H1 (cell line): Measurements from ENCODE around the gene PLCB1. TPM values are rescaled to one million over a fixed set of nuclear protein-coding genes. Genes with fewer than 3 reads are reported as not detected.

ENCODE experiments used
- CTCF ChIA-PET: fragments of 300-600 bp; sonication (Branson Sonifier 250); formaldehyde crosslinking; loops from one replicate; lab custom pipeline; 2021; ENCODE audit not compliant: partially characterized antibody; lab: Charles Lee
- POLR2A ChIA-PET: fragments of 300-600 bp; sonication (Branson Sonifier 250); formaldehyde crosslinking; loops from one replicate; lab custom pipeline; 2021; ENCODE audit warnings: inconsistent platforms; ENCODE audit not compliant: partially characterized antibody; lab: Charles Lee
- DNase-seq, 2 experiments: peaks; one replicate each; pipeline versions ENCODE4 v3.0.0 to v3.0.0-alpha.2; 2010 to 2022; ENCODE audit warnings: low spot score in 2 of 2, low read depth in 1 of 2, mixed read lengths in 1 of 2
- FAIRE-seq: peaks from 2 replicates; lab custom pipeline; 2011; peaks lifted over from hg19 to GRCh38; lab: Jason Lieb, UNC
- H2AFZ ChIP-seq: 2 replicates; pipeline ENCODE4 v1.8.1; 2012; ENCODE audit warnings: low read length, inconsistent platforms
- H2AK5ac ChIP-seq: 2 replicates; pipeline ENCODE4 v1.6.1; 2013; ENCODE audit warnings: low read depth, low read length
- H2BK120ac ChIP-seq: replicated peaks from 2 replicates; pipeline ENCODE3; 2013; ENCODE audit warnings: low read depth, low read length, inconsistent platforms
- H2BK12ac ChIP-seq: 2 replicates; pipeline ENCODE4 v1.6.1; 2013; ENCODE audit warnings: low read depth, low read length
- H2BK15ac ChIP-seq: 2 replicates; pipeline ENCODE4 v1.6.1; 2013; ENCODE audit warnings: low read length
- H2BK20ac ChIP-seq: 2 replicates; pipeline ENCODE4 v1.6.1; 2013; ENCODE audit warnings: low read length
- H2BK5ac ChIP-seq: 2 replicates; pipeline ENCODE4 v1.6.1; 2013; ENCODE audit warnings: low read depth, low read length
- H3K14ac ChIP-seq: 2 replicates; pipeline ENCODE4 v1.6.1; 2013; ENCODE audit warnings: inconsistent platforms; ENCODE audit not compliant: insufficient read length
- H3K18ac ChIP-seq: 2 replicates; pipeline ENCODE4 v1.6.1; 2013; ENCODE audit warnings: low read length; ENCODE audit errors: extremely low read depth
- H3K23ac ChIP-seq: 2 replicates; pipeline ENCODE4 v1.6.1; 2013; ENCODE audit warnings: inconsistent platforms; ENCODE audit not compliant: insufficient read length
- H3K23me2 ChIP-seq: 2 replicates; pipeline ENCODE4 v1.6.1; 2013; ENCODE audit warnings: low read depth, low read length
- H3K27ac ChIP-seq: 2 replicates; pipeline ENCODE4 v1.6.1; 2011; ENCODE audit warnings: low read depth, low read length, inconsistent platforms
- H3K27me3 ChIP-seq, 4 experiments: replicated peaks in 1 of 4; 1 replicate in 1 of 4; 2 replicates in 3 of 4; pipeline versions ENCODE4 v1.6.1 to v1.8.1; 2011 to 2013; ENCODE audit warnings: low read length in 3 of 4, mild to moderate bottlenecking in 3 of 4, inconsistent platforms in 2 of 4, mixed read lengths in 2 of 4, moderate library complexity in 1 of 4; ENCODE audit not compliant: control insufficient read depth in 3 of 4, insufficient read depth in 3 of 4; ENCODE audit errors: extremely low read depth in 1 of 4
- H3K36me3 ChIP-seq, 4 experiments: 2 replicates each; pipeline versions ENCODE4 v1.6.1 to v1.8.1; 2011 to 2013; ENCODE audit warnings: mild to moderate bottlenecking in 4 of 4, low read length in 3 of 4, moderate library complexity in 2 of 4, control low read depth in 1 of 4, inconsistent platforms in 1 of 4; ENCODE audit not compliant: insufficient read depth in 4 of 4, control insufficient read depth in 2 of 4
- H3K4ac ChIP-seq: replicated peaks from 2 replicates; pipeline ENCODE3; 2013; ENCODE audit warnings: low read length, low read depth, mixed read lengths, inconsistent platforms; ENCODE audit not compliant: insufficient read length
- H3K4me1 ChIP-seq, 4 experiments: replicated peaks in 1 of 4; 1 replicate in 1 of 4; 2 replicates in 3 of 4; pipeline versions ENCODE4 v1.6.1 to v1.8.1; 2011 to 2013; ENCODE audit warnings: low read length in 3 of 4, inconsistent platforms in 2 of 4, mixed read lengths in 1 of 4; ENCODE audit not compliant: insufficient read depth in 4 of 4, control insufficient read depth in 3 of 4
- H3K4me2 ChIP-seq, 2 experiments: 2 replicates each; pipeline versions ENCODE4 v1.6.1 to v1.8.1; 2011 to 2013; ENCODE audit warnings: low read depth in 2 of 2, low read length in 2 of 2, control low read depth in 1 of 2, inconsistent platforms in 1 of 2, mild to moderate bottlenecking in 1 of 2; ENCODE audit not compliant: insufficient read depth in 1 of 2
- H3K4me3 ChIP-seq, 4 experiments: fragments of 200-600, 300-600 bp in 1 of 4; sonication (generic), shearing (Covaris generic), sonication (Bioruptor Twin) in 1 of 4; 2 replicates each; pipeline versions ENCODE4 v1.5.1 to v1.8.1; 2011 to 2016; ENCODE audit warnings: low read length in 4 of 4, low read depth in 3 of 4, control low read depth in 2 of 4, inconsistent platforms in 2 of 4, mild to moderate bottlenecking in 2 of 4, mixed read lengths in 1 of 4, moderate library complexity in 1 of 4; ENCODE audit not compliant: insufficient read depth in 2 of 4; ENCODE audit errors: extremely low read depth in 1 of 4
- H3K56ac ChIP-seq: replicated peaks from 2 replicates; pipeline ENCODE3; 2013; ENCODE audit warnings: low read depth, mild to moderate bottlenecking, mixed read lengths, low read length, inconsistent platforms; ENCODE audit not compliant: insufficient read length
- H3K79me1 ChIP-seq: 2 replicates; pipeline ENCODE4 v1.6.1; 2013; ENCODE audit warnings: low read depth, low read length, control low read depth
- H3K79me2 ChIP-seq, 2 experiments: 2 replicates each; pipeline versions ENCODE4 v1.6.1 to v1.8.1; 2012 to 2013; ENCODE audit warnings: low read length in 2 of 2, mild to moderate bottlenecking in 2 of 2, inconsistent platforms in 1 of 2; ENCODE audit not compliant: insufficient read depth in 2 of 2, control insufficient read depth in 1 of 2
- H3K9ac ChIP-seq, 4 experiments: replicated peaks in 1 of 4; 1 replicate in 1 of 4; 2 replicates in 3 of 4; pipeline versions ENCODE4 v1.6.1 to v1.8.1; 2011 to 2013; ENCODE audit warnings: low read depth in 3 of 4, low read length in 3 of 4, control low read depth in 2 of 4, mild to moderate bottlenecking in 2 of 4, moderate library complexity in 2 of 4, inconsistent platforms in 1 of 4; ENCODE audit errors: extremely low read depth in 1 of 4
- H3K9me3 ChIP-seq, 2 experiments: 2 replicates each; pipeline versions ENCODE4 v1.6.1 to v1.8.1; 2012 to 2013; ENCODE audit warnings: mild to moderate bottlenecking in 2 of 2, moderate library complexity in 2 of 2, control low read depth in 1 of 2, inconsistent platforms in 1 of 2, low read depth in 1 of 2, low read length in 1 of 2, mixed read lengths in 1 of 2; ENCODE audit not compliant: insufficient read depth in 2 of 2
- H4K20me1 ChIP-seq, 2 experiments: replicated peaks in 1 of 2; 2 replicates each; pipeline versions ENCODE3 to v1.8.1; 2011 to 2013; ENCODE audit warnings: inconsistent platforms in 2 of 2, low read length in 2 of 2, mild to moderate bottlenecking in 1 of 2; ENCODE audit not compliant: insufficient read depth in 2 of 2, control insufficient read depth in 1 of 2
- H4K5ac ChIP-seq: 2 replicates; pipeline ENCODE4 v1.6.1; 2013; ENCODE audit warnings: low read length, low read depth, mixed read lengths, inconsistent platforms; ENCODE audit not compliant: insufficient read length
- H4K8ac ChIP-seq: 2 replicates; pipeline ENCODE4 v1.8.0; 2013; ENCODE audit warnings: mild to moderate bottlenecking, moderate library complexity, low read length, inconsistent platforms; ENCODE audit not compliant: insufficient read depth; ENCODE audit errors: extremely low read depth
- H4K91ac ChIP-seq: replicated peaks from 2 replicates; pipeline ENCODE3; 2013; ENCODE audit warnings: low read length, mixed read lengths, inconsistent platforms; ENCODE audit not compliant: insufficient read length
- CHD2 ChIP-seq: IDR thresholded peaks from 2 replicates; pipeline ENCODE4 v1.6.1; 2012; ENCODE audit warnings: low read length, improper control_type of control experiment
- WGBS, 2 experiments: shearing (Covaris generic) in 1 of 2; methylation state at CpG; one replicate each; pipeline versions ENCODE4 v1.1.6 to v1.1.7; 2013 to 2015; ENCODE audit warnings: low lambda C conversion rate in 2 of 2, mixed read lengths in 2 of 2, inconsistent platforms in 1 of 2, low coverage in 1 of 2, missing lambda C conversion rate in 1 of 2; ENCODE audit not compliant: insufficient replicate concordance in 2 of 2, insufficient coverage in 1 of 2, insufficient read length in 1 of 2; ENCODE audit errors: extremely low coverage in 1 of 2, missing lambda C conversion rate in 1 of 2; 5-methylcytosine and 5-hydroxymethylcytosine counted together
- polyA plus RNA-seq, 7 experiments: library from polyadenylated mRNA; depleted of rRNA in 3 of 7; stranded (reverse) in 5 of 7; unstranded in 2 of 7; fragments of >200 nt in 5 of 7; fragments of 200-250 nt in 2 of 7; gene quantifications; 1 replicate in 5 of 7; 2 replicates in 1 of 7; 4 replicates in 1 of 7; pipeline versions ENCODE4 v1.2.1 to v1.2.3, GENCODE V29; 2011 to 2013; ENCODE audit warnings: missing spikeins in 2 of 7, mixed read lengths in 2 of 7
- total RNA-seq: library from RNA; stranded (reverse); fragmentation: NEBNext Ultra II Directional; extraction: Animal tissue kit (Norgen Biotek cat#: 25700); gene quantifications from 2 replicates; pipeline ENCODE4 v1.2.1, GENCODE V29; 2021

The PLCB1 gene
- total and polyA plus RNA-seq, 2 of the 8 experiments (the other 6 are each of a cell fraction or from before 2014, with no cell fraction given), result 2.6 to 9.1 TPM

- ChIA-PET CTCF (interaction anchor here (1.6 kb wide), 1 partner anchor 24 kb away, joined by 4 read pairs; no protein-coding TSS in a partner anchor), POLR2A (no interaction called here)
- Histone ChIP-seq H3K23ac (no peak overlapping the region), H2BK15ac (no peak overlapping the region), H2AK5ac (no peak overlapping the region), H3K18ac (no peak overlapping the region), H3K79me1 (no peaks in the 10 kb centered on the region), H3K36me3 (no peaks in the 10 kb centered on the region), H3K9me3 (no peaks in the 10 kb centered on the region), H3K27me3 (no peaks in the 10 kb centered on the region), H4K20me1 (no peaks in the 10 kb centered on the region), H2BK20ac (no peak overlapping the region), H4K91ac (no peak overlapping the region), H3K23me2 (no peaks in the 10 kb centered on the region), H3K14ac (no peak overlapping the region), H3K4me2 (no peak overlapping the region), H3K4ac (no peak overlapping the region), H4K5ac (no peak overlapping the region), H3K9ac (no peak overlapping the region), H2BK5ac (no peak overlapping the region), H2AFZ (no peak overlapping the region), H2BK12ac (no peak overlapping the region), H3K4me3 (no peak overlapping the region), H3K79me2 (no peaks in the 10 kb centered on the region), H3K56ac (no peak overlapping the region), H2BK120ac (no peak overlapping the region), H3K27ac (no peak overlapping the region), H4K8ac (no peak overlapping the region), H3K4me1 (peaks cover 0 to 4% (median 1%) of the 10 kb centered on the region in 4 experiments; a peak in 4 of 7 replicates)
- WGBS, 2 experiments, result 77% methylated on average over 1 of the region's 1 CpG; no CpG with 5 or more reads in 1 of the 2 experiments
- FAIRE-seq, result no peak
- DNase-seq, result no peak
- TF ChIP-seq CHD2, result no peak
These were observed 76.2 kb downstream of the PLCB1 start for GRCh38 chr20:8208226-8208625.
